Activated CD4-positive, alpha-beta T cell treated with anti-CD3 and anti-CD28 coated beads, Interleukin-2, amount 50 U/mL, for 4 hours (primary cell): ENCODE results near the gene ANKRA2.
"Not testable (repeated sequence)": the region's sequence is repeated elsewhere in the genome, so short reads cannot be mapped to it uniquely, and the experiment has no call there.

Experiments
- DNase-seq, 2 experiments: peaks; one replicate each; pipeline ENCODE4 v3.0.0-alpha.2; 2020

ANKRA2 gene

DNA sequence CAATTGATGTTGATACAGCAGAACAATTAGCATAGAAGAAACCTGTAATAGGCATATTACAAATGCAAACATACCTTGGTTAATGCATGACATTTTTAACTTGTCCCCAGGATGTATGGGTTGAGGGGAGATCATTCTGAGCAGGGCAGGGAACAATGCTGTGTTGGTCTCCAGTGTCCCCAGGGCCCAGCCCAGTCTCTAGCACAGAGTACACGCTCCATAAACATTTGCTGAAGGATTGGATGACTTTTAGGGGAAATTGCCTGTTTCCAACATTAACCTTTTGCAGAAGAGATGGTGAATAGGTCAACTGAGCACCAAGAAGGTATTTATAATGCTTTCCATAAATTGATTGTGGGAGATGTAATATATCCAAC lies 20.0 kb downstream of the ANKRA2 start:
- DNase-seq: no peak

DNA sequence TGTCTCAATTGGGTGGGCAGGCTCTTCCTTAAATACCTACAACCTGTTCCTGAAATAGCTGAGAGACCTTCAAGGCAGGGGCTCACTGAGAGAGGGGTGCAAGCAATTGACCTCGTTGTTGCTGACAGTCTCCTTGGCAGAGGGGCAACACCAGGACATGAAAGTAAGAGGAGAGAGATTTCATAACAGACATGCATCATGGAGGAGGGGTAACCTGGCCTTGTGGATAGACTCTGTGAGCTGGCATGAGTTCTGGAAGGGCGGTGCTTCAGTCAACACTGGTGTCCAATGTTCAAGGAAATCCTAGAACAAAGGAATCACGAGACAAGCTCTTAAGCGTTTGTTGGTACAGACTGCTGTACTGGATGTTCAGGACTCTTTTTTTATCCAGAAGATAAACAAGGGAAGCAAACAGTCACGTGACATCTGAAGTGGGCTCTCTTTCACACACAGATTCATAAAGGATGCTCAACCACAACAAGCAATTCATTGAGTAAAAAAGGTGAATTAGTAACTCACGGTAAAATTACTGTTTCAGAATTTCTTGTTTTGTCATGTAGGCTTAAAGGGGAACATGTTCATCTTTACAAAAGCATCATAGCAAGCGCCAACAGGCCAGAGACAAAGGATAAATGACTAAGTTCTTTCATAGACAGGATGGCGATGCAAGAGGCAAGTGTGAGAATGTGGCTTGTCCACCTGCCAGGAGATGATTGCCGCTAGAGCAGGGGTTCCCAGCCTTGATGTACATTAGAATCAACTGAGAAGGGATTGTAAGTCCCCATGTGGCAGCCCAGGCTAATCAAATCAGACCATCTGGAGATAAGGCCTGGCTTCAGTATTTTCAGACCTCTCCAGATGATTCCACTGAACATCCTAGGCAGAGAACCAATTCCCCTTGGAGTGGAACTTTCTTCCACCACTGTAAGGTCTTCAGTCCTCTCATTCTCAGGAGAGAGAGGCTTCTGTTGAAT lies 20.7 kb downstream of the ANKRA2 start:
- DNase-seq: no peak

DNA sequence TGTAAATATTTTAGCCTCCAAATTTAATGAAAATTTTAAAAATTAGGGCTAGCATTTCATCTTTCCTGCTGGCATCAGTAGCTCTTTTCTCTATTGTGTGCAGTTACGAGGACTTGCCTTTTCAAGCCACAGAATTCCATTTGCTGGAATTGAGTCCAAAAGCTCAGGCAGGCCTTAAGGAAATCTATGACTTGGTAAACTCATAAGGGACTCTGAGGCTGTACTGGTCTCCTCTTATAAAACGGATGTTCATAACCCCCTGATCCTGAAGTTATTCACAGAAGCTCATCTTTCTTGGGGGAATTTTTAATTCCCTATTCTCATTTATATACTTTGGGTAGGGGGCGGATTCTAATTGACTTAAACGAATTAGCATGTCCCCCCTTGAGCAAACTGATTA lies 23.4 kb downstream of the ANKRA2 start:
- DNase-seq: no peak

DNA sequence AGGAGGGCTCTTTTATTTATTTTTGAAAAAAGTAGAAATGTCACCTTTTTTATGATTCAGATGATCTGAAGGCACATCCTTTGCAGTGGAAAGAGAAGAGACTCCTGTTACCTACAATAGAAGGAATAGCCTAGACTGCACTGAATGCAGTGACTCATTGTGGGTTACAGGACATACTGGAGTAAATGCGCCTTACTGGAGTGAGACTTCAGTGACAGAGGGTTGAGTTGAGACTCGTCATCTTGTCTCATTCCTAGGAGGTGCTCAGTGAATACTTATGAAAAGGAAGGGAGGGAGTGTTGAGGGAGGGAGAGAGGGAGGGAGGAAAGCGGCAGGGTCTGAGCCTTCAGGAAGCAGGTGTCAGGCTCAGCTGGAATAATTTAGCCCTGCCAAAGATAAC lies 25.2 kb downstream of the ANKRA2 start:
- no peak for DNase-seq

DNA sequence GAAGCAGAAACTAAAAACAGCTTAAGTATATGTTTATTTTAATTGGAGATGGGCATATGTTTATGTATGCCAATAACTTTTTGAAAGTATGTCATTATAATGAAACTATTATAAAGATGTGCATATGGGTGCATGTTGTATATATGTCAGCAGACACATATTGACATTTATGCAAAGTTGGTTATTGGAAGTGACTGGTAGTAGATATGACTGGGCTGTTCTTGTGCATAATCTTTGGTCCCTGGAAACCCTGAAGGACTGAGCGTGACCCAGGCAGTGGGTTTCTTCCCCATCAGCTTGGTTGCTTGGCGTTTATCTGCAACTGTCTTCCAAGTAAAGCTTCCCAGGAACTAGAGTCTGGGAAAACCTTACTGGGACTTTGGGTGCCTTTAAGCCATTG lies 25.7 kb downstream of the ANKRA2 start:
- DNase-seq: no peak

DNA sequence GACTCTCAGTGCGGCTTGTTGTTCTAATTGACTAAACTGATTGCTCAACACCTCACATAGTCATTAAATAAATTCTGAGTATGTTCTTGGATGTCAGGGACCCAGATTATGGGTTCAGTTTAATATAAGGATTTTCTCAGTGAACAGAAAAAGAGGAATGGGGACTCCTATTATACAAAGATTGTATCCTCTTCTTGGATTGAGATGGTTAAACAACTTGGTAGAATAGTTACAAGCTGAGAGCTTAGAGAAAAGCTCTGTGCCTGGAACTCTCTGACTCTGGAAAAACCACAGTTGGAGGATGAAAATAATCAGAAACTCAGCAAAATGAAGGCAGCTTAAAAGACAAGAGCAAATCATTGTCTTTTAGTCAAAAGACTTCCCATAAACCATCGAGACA lies 30.5 kb downstream of the ANKRA2 start:
- no peak for DNase-seq

DNA sequence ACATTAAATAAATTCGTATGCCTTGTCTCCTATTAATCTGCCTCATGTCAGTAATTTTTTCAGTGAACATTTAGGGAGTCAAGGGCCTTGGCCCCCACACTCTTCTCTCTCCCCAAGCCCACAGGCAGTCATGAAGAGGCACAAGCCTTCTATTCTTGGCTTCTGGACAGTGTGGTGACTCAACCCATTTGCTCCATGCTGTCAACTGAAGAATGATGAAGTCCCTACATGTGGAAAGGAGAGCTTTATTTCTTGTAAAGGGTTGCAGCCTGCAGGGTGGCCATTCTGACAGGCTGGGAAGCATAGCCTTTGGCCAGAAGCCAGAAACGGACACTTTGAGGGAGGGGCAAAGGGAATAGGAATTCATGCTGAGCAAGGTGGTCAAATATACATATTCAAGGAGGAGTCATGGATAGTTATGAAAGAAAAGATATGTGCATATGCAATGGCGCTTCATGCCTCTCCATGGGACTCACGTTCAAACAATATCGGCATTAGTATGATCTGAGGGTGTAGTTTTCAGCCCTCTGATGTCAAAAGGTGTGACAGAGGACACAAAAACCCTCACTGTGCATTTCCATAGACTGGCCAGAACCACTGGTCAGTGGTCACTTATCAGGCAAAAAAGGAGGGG lies 31.3 kb downstream of the ANKRA2 start:
- DNase-seq: no peak

DNA sequence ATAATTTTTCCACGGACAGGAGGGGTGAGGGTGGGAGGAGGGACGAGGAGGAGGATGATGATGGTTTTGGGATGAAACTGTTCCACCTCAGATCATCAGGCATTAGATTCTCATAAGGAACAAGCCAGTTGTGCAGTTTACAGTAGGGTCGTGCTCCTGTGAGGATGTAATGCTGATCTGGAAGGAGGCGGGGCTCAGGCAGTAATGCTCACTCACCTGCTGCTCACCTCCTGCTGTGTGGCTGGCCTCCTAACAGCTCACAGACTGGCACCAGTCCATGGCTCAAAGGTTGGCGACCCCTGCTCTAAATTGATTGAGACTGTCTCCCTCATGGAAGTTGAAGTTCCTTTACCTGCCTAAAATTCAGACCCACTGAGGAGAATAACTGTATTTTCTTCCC lies 33.2 kb downstream of the ANKRA2 start:
- DNase-seq: no peak

DNA sequence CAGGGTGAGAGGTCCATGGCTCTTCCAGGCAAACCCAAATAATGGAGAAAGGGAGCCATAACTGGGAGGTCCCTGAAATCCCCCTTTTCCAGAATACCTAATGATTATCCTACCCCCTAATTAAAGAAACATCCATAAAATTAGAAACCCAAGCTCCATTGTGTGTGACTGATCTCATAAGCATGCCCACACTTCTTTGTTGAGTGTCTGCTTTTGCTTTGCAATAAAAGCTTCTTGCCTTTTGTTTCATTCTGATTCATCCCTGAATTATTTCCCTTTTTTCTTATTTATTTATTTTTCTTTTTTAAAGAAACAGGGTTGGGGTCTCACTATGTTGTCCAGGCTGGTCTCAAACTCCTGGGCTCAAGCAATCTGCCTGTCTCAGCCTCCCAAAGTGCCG lies 34.1 kb downstream of the ANKRA2 start:
- no peak for DNase-seq

DNA sequence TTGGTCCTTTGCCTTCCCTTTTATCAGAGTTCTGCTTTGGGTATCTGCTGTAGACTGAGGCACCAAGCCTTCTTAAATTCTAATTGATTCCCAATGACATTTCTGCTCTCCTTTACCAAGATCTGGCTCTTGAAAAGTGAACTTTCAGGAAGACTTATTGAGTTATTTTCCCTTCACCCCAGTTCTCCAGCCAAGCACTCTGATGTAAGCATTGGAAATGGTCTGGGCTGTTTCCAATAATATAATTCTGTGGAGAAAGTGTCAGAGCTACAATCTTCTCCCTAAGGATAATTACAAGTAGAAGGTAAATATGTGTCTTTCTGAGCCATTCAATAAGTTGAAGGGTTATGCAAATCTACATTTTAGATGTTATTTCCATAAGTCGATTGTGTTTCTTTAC lies 36.4 kb downstream of the ANKRA2 start:
- DNase-seq: no peak

DNA sequence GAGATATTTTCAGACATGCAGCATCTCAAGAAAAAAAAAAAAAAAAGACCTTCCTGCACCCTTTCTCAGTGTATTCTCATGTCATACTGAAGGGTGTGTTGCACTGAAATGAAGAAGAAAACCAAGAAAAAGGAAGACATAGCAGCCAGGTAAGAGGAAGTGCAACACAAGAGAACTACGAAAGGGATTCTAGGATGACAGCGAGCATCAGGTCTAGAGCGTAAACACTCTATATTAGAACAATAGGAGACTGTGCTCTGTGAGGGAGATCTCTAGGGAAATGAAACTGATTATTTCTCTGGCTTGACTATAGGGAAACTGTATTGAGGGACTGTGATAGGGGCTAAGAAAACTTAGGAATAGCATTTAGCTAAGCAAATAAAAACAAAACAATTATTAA lies 37.2 kb downstream of the ANKRA2 start:
- no peak for DNase-seq

DNA sequence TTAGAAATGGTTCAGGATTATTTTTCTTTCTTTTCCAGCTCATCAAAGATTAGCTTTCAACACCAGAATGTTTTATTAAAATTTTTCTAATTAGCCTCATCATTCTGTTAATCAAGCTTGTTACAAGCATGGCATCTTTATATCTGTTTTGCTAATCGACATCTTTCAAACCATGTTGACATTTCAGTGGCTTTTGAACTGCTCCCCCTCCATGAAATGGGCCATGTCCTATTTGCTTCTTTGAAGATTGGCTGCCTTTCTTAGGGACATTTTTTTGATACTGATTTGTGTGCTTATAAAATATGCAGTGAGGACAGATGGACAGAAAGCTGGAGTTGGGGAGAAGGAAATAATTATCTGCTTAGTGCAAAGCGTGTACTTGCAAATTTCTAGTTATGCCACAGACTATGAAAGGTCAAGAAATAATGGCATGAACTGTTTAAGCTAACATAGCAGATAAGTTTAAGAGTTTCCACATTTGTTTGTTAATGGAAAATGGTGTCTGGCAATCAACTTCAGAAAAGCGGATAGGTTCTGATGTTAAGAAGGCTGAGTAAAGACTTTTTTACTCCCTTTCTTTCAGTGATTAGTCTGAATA lies 39.7 kb downstream of the ANKRA2 start:
- DNase-seq: no peak

DNA sequence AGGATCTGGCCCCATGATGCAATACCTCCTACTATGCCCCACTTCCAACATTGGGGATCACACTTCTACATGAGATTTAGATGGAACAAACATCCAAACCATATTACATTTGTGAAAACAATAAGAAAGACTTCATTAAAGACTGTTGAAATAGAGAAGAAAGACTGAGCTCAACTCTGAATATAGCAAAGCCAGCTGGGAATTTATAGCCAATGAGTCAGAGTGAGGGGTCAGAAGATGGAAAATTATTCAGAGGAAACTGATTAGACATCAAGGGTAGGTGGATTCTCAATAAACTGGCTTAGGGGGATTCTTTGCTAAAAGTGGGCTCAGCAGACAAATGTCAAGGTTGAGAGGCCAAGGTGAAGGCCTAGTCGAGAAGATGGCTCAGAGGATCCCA lies 41.6 kb downstream of the ANKRA2 start:
- DNase-seq: no peak

DNA sequence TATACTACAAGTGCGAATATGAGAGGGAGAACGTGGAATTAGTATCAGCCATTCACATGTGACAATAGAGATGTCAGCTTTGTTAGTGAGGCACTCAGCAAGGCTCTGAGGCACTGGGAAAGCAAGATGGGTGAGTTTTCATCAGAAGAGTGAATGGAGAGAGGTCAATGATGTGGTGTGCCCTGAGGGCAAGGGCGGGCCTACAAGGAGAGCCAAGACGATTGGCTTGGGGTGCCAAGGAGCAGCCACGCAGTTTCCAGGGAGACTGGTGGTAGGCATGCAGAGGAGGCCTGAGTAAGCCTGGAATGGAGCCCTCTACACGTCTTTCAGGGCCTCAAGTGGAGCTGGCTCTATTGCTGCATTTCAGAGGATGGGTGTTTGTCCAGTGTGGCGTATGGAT lies 42.5 kb downstream of the ANKRA2 start:
- no peak for DNase-seq

DNA sequence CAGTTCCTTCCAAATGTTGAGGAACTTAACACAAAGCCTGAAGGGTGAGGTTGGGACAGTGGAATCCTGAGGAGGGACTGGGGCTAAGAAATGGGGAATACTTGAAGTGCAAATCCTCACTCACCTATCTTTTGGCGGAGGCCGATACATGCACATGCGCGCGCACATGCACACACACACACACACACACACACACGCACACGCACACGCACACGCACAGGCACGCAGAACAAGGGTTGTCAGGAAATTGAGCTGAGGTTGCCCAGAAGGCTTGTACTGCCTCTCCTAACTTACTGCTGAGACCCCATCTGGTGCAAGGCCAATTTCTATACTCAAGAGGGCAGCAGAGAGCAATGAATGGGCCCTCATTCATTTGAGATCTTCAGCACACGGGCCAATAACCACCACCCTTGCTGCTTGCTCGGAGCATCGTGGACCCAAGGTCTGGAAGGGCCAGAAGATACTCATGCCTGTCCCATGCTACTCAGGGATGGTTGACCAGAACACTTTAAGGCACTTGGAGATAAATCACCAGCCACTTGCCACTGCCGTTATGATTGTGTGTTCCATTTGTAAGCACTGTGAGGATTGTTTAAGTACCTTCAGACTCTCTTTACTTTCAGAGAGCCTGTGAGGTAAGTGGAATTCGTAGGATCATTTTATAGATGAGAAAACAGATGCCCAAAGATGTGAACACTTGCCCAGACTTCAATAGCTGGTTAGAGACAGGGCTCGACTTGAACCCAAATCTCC lies 45.7 kb downstream of the ANKRA2 start:
- peak; percentile 51 for DNase-seq

DNA sequence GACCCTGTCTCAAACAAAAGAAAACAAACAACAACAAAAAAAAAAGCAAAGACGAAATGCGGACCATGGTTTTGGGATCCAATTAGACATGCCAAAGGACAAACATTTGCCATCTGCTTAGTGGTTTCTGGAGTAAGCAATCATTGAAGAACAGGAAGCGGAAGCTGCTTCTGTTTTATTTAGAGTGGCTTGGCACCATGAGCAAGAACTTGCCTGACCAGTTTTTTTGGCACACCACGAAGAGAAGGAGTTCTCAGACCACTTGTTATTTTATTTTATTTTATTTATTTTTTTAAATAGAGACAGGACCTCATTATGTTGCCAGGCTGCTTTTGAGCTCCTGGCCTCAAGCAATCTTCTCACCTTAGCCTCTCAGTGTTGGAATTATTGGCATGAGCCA lies 50.2 kb downstream of the ANKRA2 start:
- no peak for DNase-seq

DNA sequence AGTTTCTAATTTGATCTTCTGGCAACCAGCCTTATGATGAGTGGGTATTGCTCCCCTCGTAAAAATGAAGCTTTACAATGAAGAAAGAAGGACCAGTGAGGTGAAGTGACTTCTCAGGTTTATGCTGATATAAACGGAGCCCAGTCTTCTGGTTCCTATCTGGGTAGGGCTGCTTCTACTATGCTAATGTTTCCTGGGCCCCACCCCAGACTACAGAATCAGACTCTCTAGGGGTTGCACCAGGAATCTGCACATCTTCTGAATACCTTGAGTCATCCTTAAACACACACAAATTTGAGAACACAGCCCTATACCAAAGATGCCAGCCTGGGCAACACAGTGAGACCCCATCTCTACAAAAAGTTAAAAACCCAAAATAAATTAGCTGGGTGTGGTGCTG lies 51.0 kb downstream of the ANKRA2 start:
- DNase-seq: no peak

DNA sequence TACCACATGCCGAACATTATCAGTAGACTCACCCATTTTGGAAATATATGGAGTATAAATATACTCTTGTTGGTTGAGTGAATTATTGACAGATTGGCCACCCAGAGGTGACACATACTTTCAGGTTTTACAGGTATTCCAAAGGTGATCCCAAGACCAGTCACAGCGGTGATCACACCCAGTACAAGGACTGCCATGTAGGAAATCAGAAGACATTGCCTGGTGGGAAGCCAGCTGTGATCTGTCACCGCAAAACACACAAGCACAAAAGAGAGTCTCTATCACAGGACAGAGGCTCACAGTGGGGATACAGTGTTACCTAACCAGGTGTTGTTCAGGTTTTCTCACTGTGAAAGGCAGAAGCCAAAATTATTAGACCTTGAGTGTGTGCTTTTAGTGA lies 51.4 kb downstream of the ANKRA2 start:
- DNase-seq: no peak

DNA sequence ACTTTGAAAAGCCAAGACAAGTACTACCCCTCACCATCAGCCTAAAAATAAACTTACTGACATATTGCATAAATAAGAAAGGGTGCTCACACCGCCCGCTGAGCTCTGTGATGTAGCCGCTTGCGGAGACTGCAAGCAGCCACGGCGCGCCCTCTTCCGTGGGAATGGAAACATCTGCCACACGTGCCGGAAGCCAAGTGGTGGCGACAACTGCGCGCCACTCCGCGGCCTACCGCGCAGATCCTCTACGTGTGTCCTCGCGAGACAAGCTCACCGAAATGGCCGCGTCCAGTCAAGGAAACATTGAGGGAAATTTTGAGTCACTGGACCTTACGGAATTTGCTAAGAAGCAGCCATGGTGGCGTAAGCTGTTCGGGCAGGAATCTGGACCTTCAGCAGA lies 56.9 kb downstream of the ANKRA2 start:
- DNase-seq: not testable (repeated sequence)

DNA sequence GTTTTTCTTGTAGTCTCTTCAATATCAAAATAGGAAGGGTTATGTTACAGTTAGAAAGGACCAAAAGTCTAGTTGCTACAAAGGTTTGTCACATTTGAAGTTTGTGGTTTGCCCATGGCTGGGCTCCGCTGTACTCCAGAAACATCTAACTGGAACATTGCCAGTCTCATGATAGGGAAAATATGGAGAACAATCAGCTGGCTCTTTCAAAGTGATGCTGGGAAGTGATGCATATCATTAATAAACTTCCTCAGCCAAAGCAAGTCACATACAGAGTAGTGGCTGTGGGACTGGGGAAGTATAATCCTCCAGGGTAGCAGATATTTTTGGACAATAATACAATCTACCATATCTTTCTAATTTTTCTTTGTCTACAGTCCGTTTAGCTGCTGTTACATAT lies 58.4 kb downstream of the ANKRA2 start:
- DNase-seq: no peak

DNA sequence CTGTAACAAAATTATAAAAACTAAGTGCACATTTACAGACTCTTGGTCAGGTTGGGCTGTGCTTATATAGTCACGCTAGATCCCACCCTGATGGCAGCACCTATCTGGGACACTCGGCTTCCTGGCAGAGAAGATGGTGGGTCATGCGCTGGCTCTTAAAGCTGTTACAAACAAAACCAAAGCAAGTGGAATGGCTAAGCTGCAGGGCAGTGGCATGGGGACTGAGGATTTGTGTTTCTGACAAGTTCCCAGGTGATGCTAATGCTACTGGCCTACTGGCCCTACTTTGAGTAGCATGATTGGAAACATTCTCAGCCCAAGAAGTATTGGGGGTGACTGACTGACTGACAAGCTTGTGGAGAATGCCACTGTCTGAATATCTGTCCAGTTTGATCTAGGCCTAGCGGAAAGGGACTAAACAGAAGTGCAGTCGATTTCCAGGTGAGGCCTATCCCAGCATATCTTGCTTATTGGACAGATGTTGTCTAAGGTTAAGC lies 58.9 kb downstream of the ANKRA2 start:
- no peak for DNase-seq
